H9 (cell line): ENCODE results near the gene PHOSPHO2. TPM values are rescaled to one million over a fixed set of nuclear protein-coding genes. Genes with fewer than 3 reads are reported as not detected.

Experiments used
- DNase-seq: peaks from one replicate; pipeline ENCODE4 v3.0.0-alpha.2; 2017
- H2AFZ ChIP-seq: one replicate; pipeline ENCODE4 v1.6.1; 2013; ENCODE audit warnings: mild to moderate bottlenecking, low read length, control low read depth, moderate library complexity
- H2AK5ac ChIP-seq: 2 replicates; pipeline ENCODE4 v1.6.1; 2013; ENCODE audit warnings: low read length, control low read depth, mixed read lengths; ENCODE audit not compliant: insufficient read length
- H2BK120ac ChIP-seq: one replicate; pipeline ENCODE4 v1.6.1; 2013; ENCODE audit warnings: low read depth, mild to moderate bottlenecking, low read length, control low read depth, inconsistent platforms; ENCODE audit not compliant: poor library complexity, severe bottlenecking
- H2BK12ac ChIP-seq: 2 replicates; pipeline ENCODE4 v1.6.1; 2013; ENCODE audit warnings: low read length, control low read depth, mixed read lengths, low read depth; ENCODE audit not compliant: insufficient read length
- H2BK15ac ChIP-seq: 2 replicates; pipeline ENCODE4 v1.6.1; 2013; ENCODE audit warnings: low read depth, low read length, control low read depth
- H2BK20ac ChIP-seq: one replicate; pipeline ENCODE4 v1.6.1; 2013; ENCODE audit warnings: low read depth, mild to moderate bottlenecking, low read length, control low read depth, inconsistent platforms; ENCODE audit not compliant: poor library complexity, severe bottlenecking
- H2BK5ac ChIP-seq: 2 replicates; pipeline ENCODE4 v1.6.1; 2013; ENCODE audit warnings: low read length, control low read depth, mixed read lengths; ENCODE audit not compliant: insufficient read length
- H3K14ac ChIP-seq: 2 replicates; pipeline ENCODE4 v1.6.1; 2013; ENCODE audit warnings: low read length, control low read depth; ENCODE audit not compliant: insufficient read depth
- H3K18ac ChIP-seq: 2 replicates; pipeline ENCODE4 v1.6.1; 2013; ENCODE audit warnings: low read depth, mild to moderate bottlenecking, mixed read lengths, low read length, control low read depth; ENCODE audit not compliant: insufficient read length
- H3K23ac ChIP-seq: 2 replicates; pipeline ENCODE4 v1.6.1; 2013; ENCODE audit warnings: low read length, control low read depth, mixed read lengths, low read depth; ENCODE audit not compliant: insufficient read length
- H3K23me2 ChIP-seq: 2 replicates; pipeline ENCODE4 v1.6.1; 2013; ENCODE audit warnings: low read depth, mild to moderate bottlenecking, mixed read lengths, low read length, control low read depth; ENCODE audit not compliant: insufficient read length, poor library complexity, severe bottlenecking
- H3K27ac ChIP-seq: 2 replicates; pipeline ENCODE4 v1.5.1; 2013; ENCODE audit warnings: low read length, control low read depth, mixed read lengths, low read depth; ENCODE audit not compliant: insufficient read length
- H3K27me3 ChIP-seq: 2 replicates; pipeline ENCODE4 v1.6.1; 2013; ENCODE audit warnings: low read length, control low read depth, inconsistent platforms; ENCODE audit not compliant: insufficient read depth
- H3K4ac ChIP-seq: 2 replicates; pipeline ENCODE4 v1.6.1; 2013; ENCODE audit warnings: low read depth, mild to moderate bottlenecking, control low read depth, inconsistent platforms, low read length, moderate library complexity
- H3K4me1 ChIP-seq: 2 replicates; pipeline ENCODE4 v1.6.1; 2013; ENCODE audit warnings: low read length, control low read depth, inconsistent platforms; ENCODE audit not compliant: insufficient read depth
- H3K4me2 ChIP-seq: 2 replicates; pipeline ENCODE4 v1.6.1; 2013; ENCODE audit warnings: low read length, control low read depth, mixed read lengths; ENCODE audit not compliant: insufficient read length, insufficient read depth
- H3K56ac ChIP-seq: 2 replicates; pipeline ENCODE4 v1.6.1; 2013; ENCODE audit warnings: low read depth, mild to moderate bottlenecking, mixed read lengths, low read length, control low read depth; ENCODE audit not compliant: insufficient read length
- H3K79me1 ChIP-seq: 2 replicates; pipeline ENCODE4 v1.6.1; 2013; ENCODE audit warnings: low read depth, mild to moderate bottlenecking, moderate library complexity, low read length, control low read depth, inconsistent platforms; ENCODE audit not compliant: insufficient read depth, poor library complexity, severe bottlenecking
- H3K79me2 ChIP-seq: 2 replicates; pipeline ENCODE4 v1.6.1; 2013; ENCODE audit warnings: low read length, control low read depth, inconsistent platforms; ENCODE audit not compliant: insufficient read depth
- H3K9ac ChIP-seq: 2 replicates; pipeline ENCODE4 v1.6.1; 2013; ENCODE audit warnings: low read length, control low read depth, mixed read lengths; ENCODE audit not compliant: insufficient read length; ENCODE audit errors: extremely low read depth
- H3K9me3 ChIP-seq: one replicate; pipeline ENCODE4 v1.6.1; 2013; ENCODE audit warnings: low read depth, low read length, inconsistent platforms; ENCODE audit not compliant: control insufficient read depth
- H3T11ph ChIP-seq: one replicate; pipeline ENCODE4 v1.6.1; 2013; ENCODE audit warnings: mild to moderate bottlenecking, low read length, control low read depth, inconsistent platforms
- H4K20me1 ChIP-seq: one replicate; pipeline ENCODE4 v1.6.1; 2013; ENCODE audit not compliant: control insufficient read depth, insufficient read length, insufficient read depth
- H4K5ac ChIP-seq: 2 replicates; pipeline ENCODE4 v1.6.1; 2013; ENCODE audit warnings: low read depth, mild to moderate bottlenecking, mixed read lengths, low read length, control low read depth; ENCODE audit not compliant: insufficient read length
- H4K8ac ChIP-seq: replicated peaks from 2 replicates; pipeline ENCODE4 v1.6.1; 2013; ENCODE audit warnings: low read length, control low read depth, mixed read lengths, low read depth; ENCODE audit not compliant: insufficient read length
- H4K91ac ChIP-seq: 2 replicates; pipeline ENCODE4 v1.6.1; 2013; ENCODE audit warnings: low read depth, mild to moderate bottlenecking, moderate library complexity, mixed read lengths, low read length, control low read depth; ENCODE audit not compliant: insufficient read length
- H3K27ac Mint-ChIP-seq, 3 experiments: 2 replicates in 2 of 3; 3 replicates in 1 of 3; pipeline ENCODE4 v1.8.0; 2020 to 2021; ENCODE audit warnings: mixed read lengths in 3 of 3, mild to moderate bottlenecking in 1 of 3, moderate library complexity in 1 of 3
- H3K27me3 Mint-ChIP-seq: 2 replicates; pipeline ENCODE4 v1.8.0; 2021; ENCODE audit warnings: low read depth, mild to moderate bottlenecking, moderate library complexity, mixed read lengths
- H3K36me3 Mint-ChIP-seq, 3 experiments: 2 replicates in 2 of 3; 3 replicates in 1 of 3; pipeline ENCODE4 v1.8.0; 2020 to 2021; ENCODE audit warnings: low read depth in 3 of 3, mixed read lengths in 3 of 3; ENCODE audit not compliant: insufficient read depth in 1 of 3
- H3K4me1 Mint-ChIP-seq, 2 experiments: 2 replicates each; pipeline ENCODE4 v1.8.0; 2020; ENCODE audit warnings: mixed read lengths in 2 of 2
- H3K4me3 Mint-ChIP-seq, 2 experiments: 2 replicates in 1 of 2; 3 replicates in 1 of 2; pipeline ENCODE4 v1.8.0; 2020 to 2021; ENCODE audit warnings: mild to moderate bottlenecking in 2 of 2, mixed read lengths in 2 of 2, moderate library complexity in 1 of 2
- H3K9me3 Mint-ChIP-seq, 2 experiments: 2 replicates in 1 of 2; 3 replicates in 1 of 2; pipeline ENCODE4 v1.8.0; 2020; ENCODE audit warnings: mild to moderate bottlenecking in 2 of 2, mixed read lengths in 2 of 2, moderate library complexity in 1 of 2
- CTCF ChIP-seq: fragments of 200-600 bp; sonication (generic); conservative IDR thresholded peaks from 3 replicates; pipeline ENCODE4 v1.8.0; 2021; ENCODE audit warnings: antibody characterized with exemption, mild to moderate bottlenecking
- WGBS: extraction: QIAGEN DNeasy Blood & Tissue Kit; methylation state at CpG from one replicate; pipeline ENCODE4 v1.1.7; 2013; ENCODE audit warnings: missing lambda C conversion rate, low lambda C conversion rate, mixed read lengths; ENCODE audit not compliant: insufficient read length; ENCODE audit errors: extremely low coverage; 5-methylcytosine and 5-hydroxymethylcytosine counted together
- total RNA-seq: library from RNA; stranded (reverse); gene quantifications from 2 replicates; pipeline ENCODE4 v1.2.1, GENCODE V29; 2021

PHOSPHO2 gene
- total RNA-seq, 1 experiment from 2014 or later: 7.2 TPM

- H3T11ph ChIP-seq: no peak overlapping the region
- H2AFZ ChIP-seq: no peak overlapping the region
- no peak overlapping the region for H3K27ac ChIP-seq
- H2BK120ac ChIP-seq: no peak overlapping the region
- no peak overlapping the region for H3K4me3 Mint-ChIP-seq
- H3K9me3 ChIP-seq: no peaks in the 10 kb centered on the region
- WGBS: no CpG with 5 or more reads among the region's 6 CpGs
- no peak overlapping the region for H2BK12ac ChIP-seq
- H3K4me1 ChIP-seq: no peaks in the 10 kb centered on the region
- no peak overlapping the region for H3K56ac ChIP-seq
- H2AK5ac ChIP-seq: no peak overlapping the region
- H2BK15ac ChIP-seq: no peak overlapping the region
- H3K18ac ChIP-seq: no peak overlapping the region
- H3K23ac ChIP-seq: no peak overlapping the region
- H3K4me1 Mint-ChIP-seq: peaks cover 0 to 8% of the 10 kb centered on the region in 2 experiments; a peak in 2 of 4 replicates
- no peak for DNase-seq
- peaks cover 9 to 17% (median 14%) of the 10 kb centered on the region in 3 experiments; a peak in 6 of 7 replicates for H3K36me3 Mint-ChIP-seq
- no peaks in the 10 kb centered on the region for H3K79me2 ChIP-seq
- no peak overlapping the region for H2BK20ac ChIP-seq
- H3K4me2 ChIP-seq: no peak overlapping the region
- no peak overlapping the region for H2BK5ac ChIP-seq
- no peak overlapping the region for H4K91ac ChIP-seq
- peaks cover 8% of the 10 kb centered on the region in 2 experiments for H3K9me3 Mint-ChIP-seq
- H3K23me2 ChIP-seq: no peaks in the 10 kb centered on the region
- no peaks in the 10 kb centered on the region for H3K27me3 Mint-ChIP-seq
- no peak overlapping the region for H4K8ac ChIP-seq
- no peak overlapping the region; the same call in 1 of the 2 replicates for H3K14ac ChIP-seq
- no peak overlapping the region for H3K27ac Mint-ChIP-seq
- H3K4ac ChIP-seq: no peak overlapping the region
- H3K27me3 ChIP-seq: no peaks in the 10 kb centered on the region
- H4K20me1 ChIP-seq: no peaks in the 10 kb centered on the region
- H3K79me1 ChIP-seq: no peaks in the 10 kb centered on the region
- TF ChIP-seq CTCF: no peak
- H4K5ac ChIP-seq: no peak overlapping the region
- no peak overlapping the region for H3K9ac ChIP-seq
Measured at GRCh38 chr2:169714699-169715098, 20.4 kb downstream of the PHOSPHO2 start.
